ENCODE measurements around the gene ZFYVE16. TPM values are rescaled to one million over a fixed set of nuclear protein-coding genes. Genes with fewer than 3 reads are reported as not detected.

Gene ZFYVE16
- total RNA-seq, 6 experiments from 2014 or later, result 25.9 to 31.2 (median 28.8) TPM

- Mint-ChIP-seq H3K27ac (no peak overlapping the region), H3K4me3 (no peak overlapping the region), H3K36me3 (ENCODE audit: low read depth) (peaks cover 4% of the 10 kb centered on the region; the same call in 1 of the 2 replicates), H3K9me3 (no peaks in the 10 kb centered on the region), H3K27me3 (ENCODE audit: insufficient read depth) (no peaks in the 10 kb centered on the region), H3K4me1 (ENCODE audit: low read depth) (no peaks in the 10 kb centered on the region)
- no peak for DNase-seq
- no peak for TF ChIP-seq CTCF (IDR thresholded peaks at IDR 0.05)
Observed at GRCh38 chr5:80509362-80509761, 101.5 kb downstream of the ZFYVE16 start.

- Mint-ChIP-seq H3K4me1 (ENCODE audit: low read depth) (peaks cover 8% of the 10 kb centered on the region), H3K27me3 (ENCODE audit: insufficient read depth) (no peaks in the 10 kb centered on the region; the same call in none of the 2 replicates), H3K27ac (no peak overlapping the region), H3K36me3 (ENCODE audit: low read depth) (peaks cover 4% of the 10 kb centered on the region; the same call in 1 of the 2 replicates), H3K9me3 (no peaks in the 10 kb centered on the region), H3K4me3 (no peak overlapping the region)
- no peak for TF ChIP-seq CTCF (IDR thresholded peaks at IDR 0.05)
- peak; percentile 76 for DNase-seq
Observed at GRCh38 chr5:80516826-80517225, 109.0 kb downstream of the ZFYVE16 start.

Other genes with a start within 250 kb of the ZFYVE16 start
- 10 to 100 TPM; 16.4 to 28.1 (median 19.9) TPM for gene SERINC5, start 152.0 kb upstream of the ZFYVE16 start, total RNA-seq (2021; fragmentation: NEBNext Ultra II Directional; extraction: Animal tissue kit (Norgen Biotek cat#: 25700))
- gene SPZ1, start 88.1 kb upstream of the ZFYVE16 start, total RNA-seq (2021; fragmentation: NEBNext Ultra II Directional; extraction: Animal tissue kit (Norgen Biotek cat#: 25700)), result not detected
- gene FAM151B, start 80.0 kb downstream of the ZFYVE16 start, total RNA-seq (2021; fragmentation: NEBNext Ultra II Directional; extraction: Animal tissue kit (Norgen Biotek cat#: 25700)), result 1 to 10 TPM; 2.0 to 2.7 (median 2.5) TPM
- not detected for gene ANKRD34B, start 162.2 kb downstream of the ZFYVE16 start, total RNA-seq (2021; fragmentation: NEBNext Ultra II Directional; extraction: Animal tissue kit (Norgen Biotek cat#: 25700))
- 10 to 100 TPM; 13.6 to 14.9 (median 14.3) TPM for gene MSH3, start 246.6 kb downstream of the ZFYVE16 start, total RNA-seq (2021; fragmentation: NEBNext Ultra II Directional; extraction: Animal tissue kit (Norgen Biotek cat#: 25700))
- gene DHFR, start 246.9 kb downstream of the ZFYVE16 start, total RNA-seq (2021; fragmentation: NEBNext Ultra II Directional; extraction: Animal tissue kit (Norgen Biotek cat#: 25700)), result 10 to 100 TPM; 22.8 to 45.3 (median 38.6) TPM